OCI-LY7 (cell line): ENCODE results near the gene ZNF615. TPM values are rescaled to one million over a fixed set of nuclear protein-coding genes. Genes with fewer than 3 reads are reported as not detected.
"Not testable (repeated sequence)": the region's sequence is repeated elsewhere in the genome, so short reads cannot be mapped to it uniquely, and the experiment has no call there.

Experiments used
- BruUV-seq: library from RNA; stranded (reverse); fragments of 400-500 nt; replicated peaks from 2 replicates; lab custom pipeline; 2021; lab: Mats Ljungman, UMichigan
- CTCF ChIA-PET: fragments of 300-600 bp; sonication (Branson Sonifier 250); formaldehyde crosslinking; loops from one replicate; lab custom pipeline; 2022; ENCODE audit warnings: antibody characterized with exemption; ENCODE audit not compliant: unreplicated experiment; lab: Charles Lee
- POLR2A ChIA-PET: fragments of 300-600 bp; sonication (Branson Sonifier 250); formaldehyde crosslinking; loops from one replicate; lab custom pipeline; 2022; ENCODE audit warnings: antibody characterized with exemption; lab: Charles Lee
- DNase-seq: peaks from one replicate; pipeline ENCODE4 v3.0.0-alpha.2; 2015; ENCODE audit warnings: low spot score
- H2AFZ ChIP-seq: fragments of 200-600 bp; sonication (generic), shearing (Covaris generic); 2 replicates; pipeline ENCODE4 v1.6.1; 2014; ENCODE audit warnings: mild to moderate bottlenecking, antibody characterized with exemption, low read length, moderate library complexity
- H3K27ac ChIP-seq: fragments of 200-600 bp; sonication (generic); 2 replicates; pipeline ENCODE4 v1.5.1; 2014; ENCODE audit warnings: mixed run types, low read depth, mild to moderate bottlenecking, moderate library complexity, low read length, inconsistent platforms; ENCODE audit not compliant: poor library complexity, severe bottlenecking
- H3K36me3 ChIP-seq: fragments of 200-600 bp; sonication (generic); 2 replicates; pipeline ENCODE4 v1.6.1; 2014; ENCODE audit warnings: mild to moderate bottlenecking, antibody characterized with exemption, low read length, moderate library complexity, mixed read lengths; ENCODE audit not compliant: insufficient read depth
- H3K4me1 ChIP-seq: fragments of 200-600 bp; sonication (generic); 2 replicates; pipeline ENCODE4 v1.5.1; 2014; ENCODE audit warnings: mild to moderate bottlenecking, low read length; ENCODE audit not compliant: insufficient read depth, poor library complexity, severe bottlenecking
- H3K4me2 ChIP-seq: fragments of 200-600 bp; sonication (generic); 2 replicates; pipeline ENCODE4 v1.6.1; 2014; ENCODE audit warnings: mild to moderate bottlenecking, low read length
- H3K4me3 ChIP-seq: fragments of 200-600 bp; sonication (generic); 2 replicates; pipeline ENCODE4 v1.5.1; 2014; ENCODE audit warnings: mild to moderate bottlenecking, low read depth, low read length; ENCODE audit not compliant: poor library complexity, severe bottlenecking
- H3K79me2 ChIP-seq: fragments of 200-600 bp; sonication (generic); 2 replicates; pipeline ENCODE4 v1.6.1; 2016; ENCODE audit warnings: low read depth, mild to moderate bottlenecking, low read length, moderate library complexity, mixed read lengths; ENCODE audit not compliant: insufficient read depth
- H3K9me2 ChIP-seq: fragments of 200-600 bp; sonication (generic); 2 replicates; pipeline ENCODE4 v1.6.1; 2016; ENCODE audit warnings: mild to moderate bottlenecking, low read length, mixed read lengths; ENCODE audit not compliant: insufficient read depth
- H3K9me3 ChIP-seq: fragments of 200-600 bp; sonication (generic); 2 replicates; pipeline ENCODE4 v1.6.1; 2014; ENCODE audit warnings: mild to moderate bottlenecking, mixed run types, low read length, mixed read lengths
- H4K20me1 ChIP-seq: fragments of 200-600 bp; sonication (generic); 2 replicates; pipeline ENCODE4 v1.6.1; 2014; ENCODE audit warnings: mild to moderate bottlenecking, antibody characterized with exemption, low read length, moderate library complexity, mixed read lengths; ENCODE audit not compliant: insufficient read depth
- EZH2phosphoT487 ChIP-seq: fragments of 200-600 bp; sonication (generic); IDR thresholded peaks from 2 replicates; pipeline ENCODE4 v1.6.1; 2018; ENCODE audit warnings: low read depth, borderline replicate concordance, mild to moderate bottlenecking, mixed run types, antibody characterized with exemption, low read length, moderate library complexity, mixed read lengths
- intact Hi-C: fragments of 100-400 bp; cut with micrococcal nuclease; formaldehyde crosslinking; loops from one replicate; pipeline ENCODE4 v1.10.0; 2022; ENCODE audit not compliant: unreplicated experiment
- total RNA-seq, 2 experiments: library from RNA; depleted of rRNA in 1 of 2; stranded (reverse); fragments of >200 nt in 1 of 2; shearing (Covaris generic) in 1 of 2; gene quantifications; 2 replicates each; pipeline ENCODE4 v1.2.3, GENCODE V29; 2014 to 2022
- TF ChIP-seq, protein P1 (sequence below): fragments of 200-600 bp; sonication (generic); conservative IDR thresholded peaks from 2 replicates; pipeline ENCODE4 v1.5.1; 2014; ENCODE audit warnings: mild to moderate bottlenecking, antibody characterized with exemption, low read length, moderate library complexity, mixed read lengths

ZNF615 gene
- total RNA-seq, 2 experiments from 2014 or later, result not detected

DNA sequence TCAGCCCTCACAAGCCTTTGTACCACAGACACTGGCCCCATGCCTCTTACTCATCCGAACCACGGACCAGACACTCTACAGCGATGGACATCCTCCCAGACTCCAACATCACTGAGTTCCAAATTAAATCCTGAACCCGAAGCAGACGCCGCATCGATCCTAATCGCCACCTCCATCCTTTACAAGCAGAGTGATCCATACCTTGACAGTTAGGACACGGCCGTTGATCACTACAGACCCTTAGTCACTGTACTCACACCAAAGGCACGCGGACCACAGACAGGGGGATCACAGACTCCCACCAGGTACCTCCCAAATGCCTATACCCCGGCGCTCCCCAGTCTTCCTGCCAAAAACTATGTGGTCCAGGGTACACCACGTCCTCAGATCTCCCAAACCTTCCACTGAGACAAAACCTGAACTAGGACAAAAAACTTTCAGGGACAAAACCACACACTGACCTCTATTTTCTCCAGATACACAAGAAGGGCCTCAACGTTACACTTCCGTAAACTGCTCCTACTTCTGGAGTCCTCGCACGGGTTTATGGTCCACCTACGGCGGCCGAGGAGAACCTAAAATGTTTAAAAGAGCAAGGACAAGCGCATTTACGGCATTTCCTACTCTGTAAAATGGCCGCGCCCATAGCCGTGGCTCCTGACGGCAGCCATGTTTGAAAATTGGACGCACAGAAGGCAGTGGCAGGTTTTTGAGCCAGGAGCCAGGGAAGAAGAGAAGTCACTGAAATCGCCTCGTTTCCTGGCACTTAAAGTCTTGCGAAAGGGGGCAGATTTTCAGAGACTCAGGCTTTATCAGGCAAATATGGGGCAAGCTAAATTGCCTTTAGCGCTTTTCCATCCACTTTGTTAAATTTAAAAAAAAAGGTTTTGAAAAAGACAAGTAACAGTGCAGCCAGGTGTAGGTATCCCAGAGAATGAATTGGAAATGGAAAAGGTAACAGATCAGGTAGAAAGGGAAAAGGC is 21.4 kb downstream of the ZNF615 start, which contains the start of gene ZNF350:
ZNF350 (minus strand) TSS at position 532 of the 983 bp plus-strand sequence. CDS start 12,480 bp downstream, outside the sequence.
- peaks cover 40% of the 10 kb centered on the region; the same call in 1 of the 2 replicates for H3K9me3 ChIP-seq
- POLR2A ChIA-PET, result no interaction called here
- TF ChIP-seq, protein P1, sequence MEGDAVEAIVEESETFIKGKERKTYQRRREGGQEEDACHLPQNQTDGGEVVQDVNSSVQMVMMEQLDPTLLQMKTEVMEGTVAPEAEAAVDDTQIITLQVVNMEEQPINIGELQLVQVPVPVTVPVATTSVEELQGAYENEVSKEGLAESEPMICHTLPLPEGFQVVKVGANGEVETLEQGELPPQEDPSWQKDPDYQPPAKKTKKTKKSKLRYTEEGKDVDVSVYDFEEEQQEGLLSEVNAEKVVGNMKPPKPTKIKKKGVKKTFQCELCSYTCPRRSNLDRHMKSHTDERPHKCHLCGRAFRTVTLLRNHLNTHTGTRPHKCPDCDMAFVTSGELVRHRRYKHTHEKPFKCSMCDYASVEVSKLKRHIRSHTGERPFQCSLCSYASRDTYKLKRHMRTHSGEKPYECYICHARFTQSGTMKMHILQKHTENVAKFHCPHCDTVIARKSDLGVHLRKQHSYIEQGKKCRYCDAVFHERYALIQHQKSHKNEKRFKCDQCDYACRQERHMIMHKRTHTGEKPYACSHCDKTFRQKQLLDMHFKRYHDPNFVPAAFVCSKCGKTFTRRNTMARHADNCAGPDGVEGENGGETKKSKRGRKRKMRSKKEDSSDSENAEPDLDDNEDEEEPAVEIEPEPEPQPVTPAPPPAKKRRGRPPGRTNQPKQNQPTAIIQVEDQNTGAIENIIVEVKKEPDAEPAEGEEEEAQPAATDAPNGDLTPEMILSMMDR, result no peak
- TF ChIP-seq EZH2phosphoT487, result no peak

DNA sequence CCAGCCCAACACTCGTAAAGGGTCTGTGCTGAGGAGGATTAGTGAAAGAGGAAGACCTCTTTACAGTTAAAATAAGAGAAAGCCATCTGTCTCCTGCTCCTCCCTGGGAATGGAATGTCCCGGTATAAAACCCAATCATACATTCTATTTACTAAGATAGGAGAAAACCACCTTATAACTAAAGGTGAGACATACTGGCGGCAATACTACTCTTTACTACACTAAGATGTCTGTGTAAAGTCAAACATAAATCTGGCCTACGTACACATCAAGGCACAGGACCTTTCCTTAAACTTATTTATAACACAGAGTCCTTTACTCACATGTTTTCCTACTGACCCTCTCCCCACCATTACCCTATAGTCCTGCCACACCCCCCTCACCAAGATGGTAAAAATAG is 24.6 kb downstream of the ZNF615 start:
- no TSS peak for BruUV-seq
- H2AFZ ChIP-seq, result no peak overlapping the region
- no peaks in the 10 kb centered on the region for H4K20me1 ChIP-seq
- POLR2A ChIA-PET, result no interaction called here
- no peak overlapping the region for H3K27ac ChIP-seq
- peaks cover 4% of the 10 kb centered on the region for H3K4me1 ChIP-seq
- H3K9me2 ChIP-seq, result no peaks in the 10 kb centered on the region
- CTCF ChIA-PET, result no interaction called here
- no peak for TF ChIP-seq EZH2phosphoT487
- TF ChIP-seq, protein P1, result no peak
- intact Hi-C loops, result no loop called here
- H3K79me2 ChIP-seq, result peaks cover 18% of the 10 kb centered on the region
- H3K9me3 ChIP-seq, result peaks cover 47% of the 10 kb centered on the region; the same call in 1 of the 2 replicates
- DNase-seq, result no peak
- no peak overlapping the region for H3K4me2 ChIP-seq
- no peaks in the 10 kb centered on the region; the same call in 1 of the 2 replicates for H3K36me3 ChIP-seq
- H3K4me3 ChIP-seq, result no peak overlapping the region

More for the DNA sequence above, 21.4 kb downstream of the ZNF615 start, which contains the start of gene ZNF350:
- H3K79me2 ChIP-seq, result peaks cover 18% of the 10 kb centered on the region
- intact Hi-C loops, result loop anchor here (1.0 kb wide), 2 partner anchors 42 to 59 kb away; partner anchors contain the start of genes ZNF613 and ZNF614
- no peaks in the 10 kb centered on the region for H3K9me2 ChIP-seq
- H2AFZ ChIP-seq, result peak within 1 kb of the TSS; percentile 100
- no peak within 1 kb of the TSS for H3K27ac ChIP-seq
- peaks cover 4% of the 10 kb centered on the region for H3K4me1 ChIP-seq
- H3K4me3 ChIP-seq, result peak within 1 kb of the TSS; percentile 94
- no peaks in the 10 kb centered on the region; the same call in 1 of the 2 replicates for H3K36me3 ChIP-seq
- H3K4me2 ChIP-seq, result peak within 1 kb of the TSS; percentile 67
- H4K20me1 ChIP-seq, result no peaks in the 10 kb centered on the region
- CTCF ChIA-PET, result interaction anchor here (0.6 kb wide), 1 partner anchor 1167 kb away, joined by 3 read pairs; no protein-coding TSS in a partner anchor
- peak; percentile 94 for DNase-seq
- TSS peak; percentile 79 for BruUV-seq

DNA sequence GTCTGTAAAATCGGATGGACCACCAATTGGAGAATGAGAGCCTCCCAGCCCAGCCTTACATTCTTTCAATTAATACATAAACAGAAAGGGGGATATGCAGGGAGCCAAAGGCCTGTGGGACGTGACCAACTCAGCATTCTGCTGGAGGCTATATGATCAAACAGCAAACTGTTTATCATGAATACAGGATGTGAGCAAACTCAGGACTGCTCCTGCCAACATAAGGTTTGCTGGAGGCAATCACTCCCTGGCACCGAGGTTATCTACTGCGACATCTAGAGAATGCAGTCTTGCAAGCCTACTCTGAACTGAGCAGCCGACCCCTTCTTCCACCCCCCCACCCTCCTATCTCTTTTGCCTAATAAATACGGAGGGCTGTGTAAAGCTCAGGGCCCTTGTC is 27.1 kb downstream of the ZNF615 start:
- H2AFZ ChIP-seq, intact Hi-C loops, POLR2A ChIA-PET, H3K4me3 ChIP-seq, DNase-seq, BruUV-seq, H3K4me1 ChIP-seq, CTCF ChIA-PET, H3K36me3 ChIP-seq, H3K9me2 ChIP-seq, H4K20me1 ChIP-seq, H3K4me2 ChIP-seq, H3K27ac ChIP-seq: not testable (repeated sequence)
- H3K79me2 ChIP-seq, result peaks cover 11% of the 10 kb centered on the region
- H3K9me3 ChIP-seq, result peaks cover 32% of the 10 kb centered on the region; the same call in 1 of the 2 replicates
